ENCODE results near the gene RRM1. TPM values are rescaled to one million over a fixed set of nuclear protein-coding genes. Genes with fewer than 3 reads are reported as not detected.
"Not testable (repeated sequence)": the region's sequence is repeated elsewhere in the genome, so short reads cannot be mapped to it uniquely, and the experiment has no call there.

RRM1 gene
- 100 to 1,000 TPM; 217 to 237 TPM for total RNA-seq

DNA sequence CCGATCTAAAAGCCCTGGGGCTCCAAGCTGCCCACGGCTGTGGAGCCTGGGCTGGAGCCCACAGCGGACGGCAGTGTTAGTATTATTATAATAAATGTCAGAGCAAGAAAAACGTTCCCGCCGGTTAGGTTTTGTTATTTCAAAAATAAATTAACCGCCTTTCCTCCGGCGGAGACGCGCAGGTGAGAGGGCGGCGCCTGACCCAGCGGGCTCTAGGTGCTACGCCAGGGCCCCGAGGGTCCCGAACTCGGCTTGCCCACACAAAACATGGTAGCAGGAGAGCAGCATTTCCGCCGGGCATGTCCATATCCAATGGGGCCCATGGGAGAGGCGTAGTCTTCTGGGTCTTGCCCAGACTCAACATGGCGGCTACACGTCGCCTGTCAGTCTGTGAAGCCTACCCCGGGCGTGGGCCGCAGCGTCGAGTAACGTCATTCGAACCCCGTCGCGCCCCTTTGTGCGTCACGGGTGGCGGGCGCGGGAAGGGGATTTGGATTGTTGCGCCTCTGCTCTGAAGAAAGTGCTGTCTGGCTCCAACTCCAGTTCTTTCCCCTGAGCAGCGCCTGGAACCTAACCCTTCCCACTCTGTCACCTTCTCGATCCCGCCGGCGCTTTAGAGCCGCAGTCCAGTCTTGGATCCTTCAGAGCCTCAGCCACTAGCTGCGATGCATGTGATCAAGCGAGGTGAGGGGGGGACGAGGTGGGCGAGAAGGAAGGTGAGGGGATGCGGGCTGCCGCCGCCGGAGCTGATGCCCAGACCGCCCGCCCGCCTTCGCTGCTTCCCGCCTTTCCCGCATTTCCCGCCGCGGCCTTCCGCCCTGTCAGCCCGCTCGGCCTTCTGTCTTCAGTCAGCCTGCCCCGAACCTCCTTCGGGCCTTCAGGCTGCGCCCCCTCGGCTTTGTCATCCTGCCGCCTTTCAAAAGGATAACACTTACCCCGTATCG, at the start of gene RRM1:
RRM1 (plus strand) TSS at position 452 of the 944 bp plus-strand sequence; CDS start at position 666, 214 bp downstream.
- Mint-ChIP-seq H3K4me3 (peak within 1 kb of the TSS; percentile 97), H3K36me3 (peaks cover 49% of the 10 kb centered on the region), H3K27ac (peak within 1 kb of the TSS; percentile 98), H3K9me3 (no peaks in the 10 kb centered on the region), H3K4me1 (peaks cover 66% of the 10 kb centered on the region), H3K27me3 (no peaks in the 10 kb centered on the region)
- DNase-seq: peak; percentile 95

DNA sequence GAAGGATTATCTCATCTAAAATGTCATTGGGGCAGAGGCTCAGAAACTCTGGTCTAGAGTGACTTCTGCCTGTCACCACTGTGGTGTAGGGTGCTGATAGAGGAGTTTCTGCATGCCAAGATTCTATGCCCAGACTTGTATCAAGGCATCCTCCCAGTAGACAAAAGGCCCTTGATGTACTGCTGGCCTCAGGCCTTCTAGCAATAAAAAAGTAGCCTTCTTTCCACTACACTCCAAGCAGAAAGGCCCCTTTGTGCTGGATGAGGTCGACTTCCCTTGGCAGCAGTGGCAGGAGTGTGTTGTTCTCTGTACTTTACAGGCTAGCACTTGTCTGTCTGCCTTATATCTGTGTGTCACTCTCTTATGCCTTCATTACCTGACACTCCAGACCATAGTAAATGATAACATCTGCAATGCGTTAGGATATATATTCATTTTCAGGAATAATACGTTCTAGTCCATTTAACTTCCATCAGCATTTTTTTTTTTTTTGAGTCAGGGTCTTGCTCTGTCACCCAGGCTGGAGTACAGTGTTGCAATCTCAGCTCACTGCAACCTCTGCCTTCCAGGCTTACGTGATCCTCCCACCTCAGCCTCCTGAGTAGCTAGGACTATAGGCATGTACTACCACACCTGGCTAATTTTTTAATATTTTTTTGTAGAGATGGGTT, 49.5 kb upstream of the RRM1 start:
- Mint-ChIP-seq H3K36me3 (peaks cover 5% of the 10 kb centered on the region), H3K9me3 (no peaks in the 10 kb centered on the region), H3K27me3 (no peaks in the 10 kb centered on the region), H3K4me3 (no peak overlapping the region), H3K4me1 (peaks cover 22% of the 10 kb centered on the region), H3K27ac (no peak overlapping the region)
- no peak for DNase-seq

DNA sequence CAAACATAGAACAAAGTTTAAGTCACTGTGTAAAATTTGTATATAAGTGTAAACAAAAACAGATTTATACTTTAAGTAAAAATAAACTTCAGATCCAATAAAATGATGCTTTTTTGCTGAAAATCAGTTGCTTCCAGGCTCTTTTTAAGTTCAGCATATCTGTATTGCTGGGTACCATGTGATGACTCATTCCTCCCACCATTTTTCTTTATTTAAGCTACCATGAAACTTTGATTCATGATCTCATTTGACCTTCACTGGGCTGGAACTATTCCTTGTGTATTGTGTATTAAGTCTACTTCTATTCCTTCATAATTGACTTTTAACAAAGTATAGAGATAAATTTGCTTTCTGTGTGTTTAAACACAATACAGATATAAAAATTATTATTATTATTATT, 46.3 kb upstream of the RRM1 start:
- Mint-ChIP-seq H3K4me1 (peaks cover 16% of the 10 kb centered on the region), H3K27me3 (no peaks in the 10 kb centered on the region), H3K4me3 (no peak overlapping the region), H3K27ac (no peak overlapping the region), H3K36me3 (peaks cover 21% of the 10 kb centered on the region), H3K9me3 (peaks cover 6% of the 10 kb centered on the region)
- DNase-seq: no peak

DNA sequence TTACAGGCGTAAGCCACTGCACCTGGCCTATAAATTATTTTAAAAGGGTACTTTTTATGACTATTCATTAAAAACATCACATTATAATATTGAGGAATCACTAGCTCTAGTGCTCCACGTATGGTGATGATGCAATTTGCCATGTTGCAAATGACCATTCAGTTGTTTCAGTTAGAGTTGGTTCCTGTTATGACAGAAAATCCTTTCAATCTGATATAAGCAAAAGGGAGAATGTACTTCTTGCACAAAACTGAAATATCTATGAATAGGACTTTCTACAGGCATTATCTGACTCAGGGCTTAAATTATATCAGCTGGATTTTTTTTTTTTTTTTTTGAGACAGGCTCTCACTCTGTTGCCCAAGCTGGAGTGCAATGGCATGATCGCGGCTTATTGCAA, 45.6 kb upstream of the RRM1 start:
- H3K9me3 Mint-ChIP-seq: peaks cover 6% of the 10 kb centered on the region
- peaks cover 21% of the 10 kb centered on the region for H3K36me3 Mint-ChIP-seq
- H3K27ac Mint-ChIP-seq: no peak overlapping the region
- H3K4me3 Mint-ChIP-seq: no peak overlapping the region
- DNase-seq: no peak
- H3K4me1 Mint-ChIP-seq: peaks cover 14% of the 10 kb centered on the region
- H3K27me3 Mint-ChIP-seq: no peaks in the 10 kb centered on the region

DNA sequence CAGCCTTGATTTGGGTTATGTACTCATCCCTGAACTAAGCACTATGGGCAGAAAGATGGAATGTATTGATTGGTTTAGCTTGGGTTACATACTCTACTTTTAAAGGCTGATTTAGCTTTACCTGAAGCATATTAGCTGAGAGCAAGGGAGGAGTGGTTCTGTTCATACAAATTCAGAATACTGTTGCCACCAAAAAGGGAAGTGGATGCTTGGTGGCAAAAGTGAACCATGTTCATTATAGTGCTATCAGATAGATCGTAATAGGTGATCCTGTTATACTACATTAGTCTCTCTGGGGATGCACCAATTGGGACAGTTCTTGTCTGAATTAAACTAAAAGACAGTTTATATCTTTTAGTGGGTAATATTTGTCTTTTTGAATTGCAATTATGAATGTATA, 44.5 kb upstream of the RRM1 start:
- no peak for DNase-seq
- no peaks in the 10 kb centered on the region for H3K27me3 Mint-ChIP-seq
- no peak overlapping the region for H3K4me3 Mint-ChIP-seq
- peaks cover 21% of the 10 kb centered on the region for H3K36me3 Mint-ChIP-seq
- no peak overlapping the region for H3K27ac Mint-ChIP-seq
- peaks cover 4% of the 10 kb centered on the region for H3K4me1 Mint-ChIP-seq
- peaks cover 6% of the 10 kb centered on the region for H3K9me3 Mint-ChIP-seq

DNA sequence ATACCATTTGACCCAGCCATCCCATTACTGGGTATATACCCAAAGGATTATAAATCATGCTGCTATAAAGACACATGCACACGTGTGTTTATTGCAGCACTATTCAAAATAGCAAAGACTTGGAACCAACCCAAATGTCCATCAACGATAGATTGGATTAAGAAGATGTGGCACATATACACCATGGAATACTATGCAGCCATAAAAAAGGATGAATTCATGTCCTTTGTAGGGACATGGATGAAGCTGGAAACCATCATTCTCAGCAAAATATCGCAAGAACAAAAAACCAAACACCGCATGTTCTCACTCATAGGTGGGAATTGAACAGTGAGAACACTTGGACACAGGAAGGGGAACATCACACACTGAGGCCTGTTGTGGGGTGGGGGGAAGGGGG, 41.4 kb upstream of the RRM1 start:
- peaks cover 32% of the 10 kb centered on the region for H3K36me3 Mint-ChIP-seq
- DNase-seq, H3K9me3 Mint-ChIP-seq, H3K27me3 Mint-ChIP-seq, H3K4me3 Mint-ChIP-seq, H3K27ac Mint-ChIP-seq: not testable (repeated sequence)
- peaks cover 23% of the 10 kb centered on the region for H3K4me1 Mint-ChIP-seq

DNA sequence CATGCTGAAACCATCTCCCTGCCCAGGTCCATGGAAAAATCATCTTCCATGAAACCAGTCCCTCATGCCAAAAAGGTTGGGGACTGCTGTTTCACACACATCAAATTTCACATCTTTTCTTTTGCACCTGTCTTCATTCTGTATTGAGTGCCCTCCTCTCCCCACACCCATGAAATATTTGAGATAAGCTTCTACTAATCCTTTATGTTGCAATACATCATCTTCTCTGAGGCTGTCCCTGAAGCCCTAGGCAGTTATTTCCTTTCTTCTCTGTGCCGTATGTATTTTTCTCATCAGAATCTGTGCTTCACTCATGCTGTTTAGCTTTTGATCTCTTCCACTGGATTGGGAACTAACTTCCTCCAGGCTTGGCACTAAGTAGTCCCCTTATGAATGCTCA, 40.0 kb upstream of the RRM1 start:
- Mint-ChIP-seq H3K4me1 (peaks cover 26% of the 10 kb centered on the region), H3K36me3 (peaks cover 38% of the 10 kb centered on the region), H3K9me3 (peaks cover 6% of the 10 kb centered on the region), H3K4me3 (no peak overlapping the region), H3K27ac (no peak overlapping the region), H3K27me3 (no peaks in the 10 kb centered on the region)
- no peak for DNase-seq

DNA sequence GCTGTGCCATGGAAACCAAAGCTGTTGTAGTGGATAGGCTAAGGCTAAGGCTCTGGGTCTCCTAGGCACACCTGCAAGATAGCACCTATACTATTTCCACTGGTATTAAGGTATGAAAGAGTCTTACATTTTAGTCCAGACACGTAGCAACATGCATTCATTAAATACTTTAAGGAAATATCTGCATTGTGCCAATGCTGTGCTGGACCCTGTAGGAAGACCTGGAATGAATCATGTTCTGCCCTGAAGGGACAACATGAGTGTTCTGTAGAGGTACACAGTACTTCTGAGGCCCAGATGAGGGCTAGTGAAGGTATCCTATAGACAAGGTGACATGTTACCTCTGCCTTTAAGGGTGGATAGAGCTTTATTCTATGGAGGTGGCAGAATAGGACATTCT, 35.2 kb upstream of the RRM1 start:
- H3K36me3 Mint-ChIP-seq: peaks cover 24% of the 10 kb centered on the region
- peaks cover 41% of the 10 kb centered on the region for H3K4me1 Mint-ChIP-seq
- H3K4me3 Mint-ChIP-seq: no peak overlapping the region
- H3K27ac Mint-ChIP-seq: no peak overlapping the region
- no peaks in the 10 kb centered on the region for H3K9me3 Mint-ChIP-seq
- DNase-seq: no peak
- H3K27me3 Mint-ChIP-seq: no peaks in the 10 kb centered on the region

DNA sequence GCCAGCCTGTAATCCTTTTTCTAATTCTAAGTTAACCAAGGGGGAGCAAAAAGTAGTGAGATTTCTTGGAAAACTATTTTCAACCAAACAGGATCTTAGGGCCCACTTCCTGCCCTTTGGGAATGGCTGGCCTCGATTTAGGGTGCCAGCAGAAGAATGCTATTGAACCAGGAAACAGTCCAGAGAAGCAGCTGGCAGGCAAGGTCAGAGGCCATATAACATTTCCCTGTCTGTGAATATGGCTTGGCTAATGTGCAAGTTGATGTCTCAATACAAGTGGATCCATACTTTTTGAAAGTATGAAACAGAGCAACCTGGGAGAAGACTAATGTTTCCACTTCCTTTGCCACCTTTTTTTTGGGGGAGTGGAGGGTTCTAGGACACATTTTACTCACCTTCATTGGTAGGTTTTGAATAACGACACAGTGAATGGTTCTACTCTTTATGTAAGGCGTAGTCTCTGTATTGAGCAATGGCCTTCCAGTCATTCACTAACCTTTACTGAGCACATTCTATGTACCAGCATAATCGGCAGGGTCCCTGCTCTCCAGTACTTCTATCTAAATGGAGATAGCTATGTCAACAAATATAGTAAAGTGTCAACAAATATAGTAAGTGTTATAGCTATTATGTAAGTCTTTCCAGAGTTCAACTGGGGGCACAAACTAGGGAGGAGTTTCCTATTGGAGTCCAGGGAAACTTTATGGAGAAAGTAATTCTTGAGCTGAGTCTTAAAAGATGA, 34.2 kb upstream of the RRM1 start:
- Mint-ChIP-seq H3K9me3 (no peaks in the 10 kb centered on the region), H3K4me1 (peaks cover 49% of the 10 kb centered on the region), H3K27ac (no peak overlapping the region), H3K4me3 (no peak overlapping the region), H3K36me3 (peaks cover 24% of the 10 kb centered on the region), H3K27me3 (no peaks in the 10 kb centered on the region)
- DNase-seq: no peak

DNA sequence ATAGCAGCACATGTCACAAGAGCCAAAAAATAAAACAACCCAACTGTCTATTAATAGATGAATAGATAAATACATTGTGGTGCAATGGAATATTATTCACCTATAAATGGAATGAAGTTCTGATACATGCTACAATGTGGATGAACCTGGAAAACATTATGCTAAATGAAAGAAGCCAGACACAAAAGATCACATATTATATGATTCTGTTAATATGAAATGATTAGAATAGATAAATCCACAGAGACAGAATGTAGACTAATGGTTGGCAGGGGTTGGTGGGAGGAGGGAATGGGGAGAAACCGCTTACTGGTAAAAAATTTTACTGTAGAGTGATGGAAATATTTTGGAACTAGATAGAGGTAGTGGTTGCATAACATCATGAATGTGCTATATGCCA, 32.9 kb upstream of the RRM1 start:
- Mint-ChIP-seq H3K36me3 (peaks cover 22% of the 10 kb centered on the region), H3K4me3 (no peak overlapping the region), H3K27ac (peak overlapping the region; percentile 29), H3K9me3 (no peaks in the 10 kb centered on the region), H3K27me3 (no peaks in the 10 kb centered on the region), H3K4me1 (peaks cover 55% of the 10 kb centered on the region)
- DNase-seq: no peak

DNA sequence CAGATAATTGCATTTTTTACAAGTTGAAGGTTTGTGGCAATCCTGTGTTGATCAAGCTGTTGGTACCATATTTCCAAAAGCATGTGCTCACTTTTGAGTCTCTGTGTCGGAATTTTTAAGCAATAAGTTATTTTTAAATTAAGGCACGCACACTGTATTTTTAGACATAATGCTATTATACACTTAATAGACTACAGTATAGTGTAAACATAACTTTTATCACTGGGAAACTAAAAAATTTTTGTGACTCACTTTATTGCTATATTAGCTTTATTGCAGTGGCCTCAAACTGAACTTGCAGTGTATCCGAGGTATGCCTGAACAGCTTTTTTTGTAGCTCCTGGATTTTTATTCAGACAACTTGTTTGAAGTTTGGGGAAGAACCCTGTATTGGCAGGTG, 31.3 kb upstream of the RRM1 start:
- peaks cover 17% of the 10 kb centered on the region for H3K36me3 Mint-ChIP-seq
- no peaks in the 10 kb centered on the region for H3K9me3 Mint-ChIP-seq
- no peak overlapping the region for H3K27ac Mint-ChIP-seq
- no peaks in the 10 kb centered on the region for H3K27me3 Mint-ChIP-seq
- DNase-seq: no peak
- H3K4me1 Mint-ChIP-seq: peaks cover 54% of the 10 kb centered on the region
- H3K4me3 Mint-ChIP-seq: no peak overlapping the region

DNA sequence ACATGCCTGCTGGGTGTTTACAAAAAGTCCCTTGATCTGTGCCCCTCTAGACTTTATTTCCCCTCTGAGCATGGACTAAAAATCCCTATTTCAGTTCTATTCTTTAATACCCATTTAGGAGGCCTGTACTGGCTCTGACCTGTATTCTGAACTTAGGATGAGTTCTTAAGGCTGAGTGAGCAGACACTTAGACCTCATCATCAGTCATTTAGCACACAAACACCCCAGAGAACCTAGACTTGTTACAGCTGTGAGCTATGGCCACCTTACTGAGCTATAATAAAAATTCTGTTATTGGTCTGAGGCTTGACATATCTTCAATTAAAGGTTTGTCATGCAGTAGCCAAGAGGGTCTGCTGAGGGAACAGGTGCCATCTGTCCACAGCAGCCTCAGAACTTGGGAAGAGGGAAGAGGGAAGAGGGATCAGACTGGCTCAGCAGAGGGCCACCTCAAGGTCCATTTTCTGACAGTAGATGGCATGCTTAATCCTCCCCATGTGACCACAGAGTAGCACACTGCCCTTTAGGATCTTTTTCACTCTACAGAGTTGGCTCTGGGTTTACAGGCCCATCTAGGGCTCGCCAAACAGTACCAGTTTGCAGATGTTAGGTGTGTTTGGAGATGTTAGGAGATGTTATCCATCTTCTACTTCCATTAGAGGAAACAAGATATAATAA, 30.2 kb upstream of the RRM1 start:
- no peak for DNase-seq
- peaks cover 59% of the 10 kb centered on the region for H3K4me1 Mint-ChIP-seq
- peak overlapping the region; percentile 18 for H3K27ac Mint-ChIP-seq
- no peaks in the 10 kb centered on the region for H3K9me3 Mint-ChIP-seq
- no peak overlapping the region for H3K4me3 Mint-ChIP-seq
- H3K27me3 Mint-ChIP-seq: no peaks in the 10 kb centered on the region
- H3K36me3 Mint-ChIP-seq: peaks cover 18% of the 10 kb centered on the region

DNA sequence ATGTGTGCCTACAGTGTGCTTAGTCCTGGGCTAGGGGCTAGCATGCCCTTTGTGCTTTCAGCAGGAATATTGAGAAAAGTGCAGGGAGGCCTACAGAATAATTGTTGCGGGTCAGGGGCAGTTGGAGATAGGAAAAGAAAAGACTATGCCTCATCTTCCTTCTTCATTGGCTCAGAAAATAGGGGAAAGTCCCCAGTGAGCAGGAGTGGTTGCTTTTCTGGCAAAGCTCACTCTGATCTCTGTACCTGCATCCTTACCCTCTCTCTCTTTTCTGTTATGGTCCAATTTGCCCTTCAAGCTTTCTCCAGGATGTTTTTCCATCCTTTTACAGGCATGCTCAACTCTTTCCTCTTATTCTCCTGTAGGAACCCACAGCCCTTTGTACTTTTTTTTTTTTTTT, 29.5 kb upstream of the RRM1 start:
- Mint-ChIP-seq H3K27ac (no peak overlapping the region), H3K9me3 (no peaks in the 10 kb centered on the region), H3K4me1 (peaks cover 62% of the 10 kb centered on the region), H3K27me3 (no peaks in the 10 kb centered on the region), H3K4me3 (no peak overlapping the region), H3K36me3 (peaks cover 16% of the 10 kb centered on the region)
- peak; percentile 4 for DNase-seq

DNA sequence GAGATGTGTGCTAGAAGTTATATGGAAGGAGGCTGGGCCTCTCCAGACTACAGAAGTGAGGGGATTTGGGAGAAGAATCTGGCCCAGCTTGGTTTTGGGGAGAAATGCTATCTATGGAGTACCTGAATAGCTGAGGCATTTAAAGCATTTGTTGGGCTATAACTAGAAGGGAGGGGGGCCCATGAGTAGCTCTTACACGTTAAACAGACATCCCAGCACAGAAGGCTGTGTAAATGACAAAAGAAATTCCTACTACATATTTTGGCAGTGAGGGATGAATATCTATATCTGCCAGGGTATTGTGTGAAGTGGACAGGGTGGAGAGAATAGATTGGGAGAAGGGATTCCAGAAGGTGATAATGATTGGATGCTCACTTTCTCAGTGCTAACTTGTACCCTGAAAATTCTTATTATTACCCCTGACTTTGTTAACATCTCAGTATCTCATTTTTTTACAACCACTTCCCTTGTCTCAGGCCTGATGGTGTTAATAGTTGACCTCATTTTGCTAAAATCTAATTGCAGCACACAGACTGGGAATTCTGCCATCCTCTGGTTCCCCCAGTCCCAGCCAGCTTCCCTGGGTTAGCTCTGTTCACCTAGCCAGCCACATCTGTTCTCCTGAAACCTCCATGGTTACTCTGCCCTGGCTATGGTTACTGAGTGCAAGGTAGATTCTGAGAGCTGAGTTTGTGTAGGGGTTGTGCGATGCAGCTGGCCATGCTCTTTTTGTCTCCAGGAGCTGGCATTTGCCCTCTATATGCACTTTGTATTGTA, 28.8 kb upstream of the RRM1 start:
- Mint-ChIP-seq H3K4me1 (peaks cover 58% of the 10 kb centered on the region), H3K4me3 (no peak overlapping the region)

More for the DNA sequence above, 28.8 kb upstream of the RRM1 start:
- Mint-ChIP-seq H3K27ac (no peak overlapping the region), H3K36me3 (peaks cover 20% of the 10 kb centered on the region), H3K27me3 (no peaks in the 10 kb centered on the region), H3K9me3 (no peaks in the 10 kb centered on the region)
- no peak for DNase-seq

Data from activated naive CD8-positive, alpha-beta T cell treated with anti-CD3 and anti-CD28 coated beads for 36 hours (primary cell).